Choroid plexus epithelial cell (primary cell): ENCODE data around the gene NRL.

ENCODE experiments used
- DNase-seq: peaks from one replicate; pipeline ENCODE4 v3.0.0-alpha.2; 2010; ENCODE audit warnings: low read depth
- H3K4me3 ChIP-seq: 2 replicates; pipeline ENCODE4 v1.5.1; 2011; ENCODE audit warnings: low read depth, mild to moderate bottlenecking, control low read depth, low read length, moderate library complexity
- CTCF ChIP-seq: conservative IDR thresholded peaks from 2 replicates; pipeline ENCODE4 v1.5.1; 2011; ENCODE audit warnings: low read depth, mild to moderate bottlenecking, control low read depth, inconsistent platforms, low read length, moderate library complexity

The NRL gene

GRCh38 chr14:24055971-24056799, 58.6 kb downstream of the NRL start:
- DNase-seq: no peak
- H3K4me3 ChIP-seq: no peak overlapping the region
- TF ChIP-seq CTCF: no peak

- no peak for DNase-seq
- no peak for TF ChIP-seq CTCF
- no peak overlapping the region for H3K4me3 ChIP-seq
Observed at GRCh38 chr14:24054646-24055045, 60.1 kb downstream of the NRL start.

- DNase-seq: no peak
- no peak for TF ChIP-seq CTCF
Observed at GRCh38 chr14:24054324-24054641, 60.5 kb downstream of the NRL start.

GRCh38 chr14:24053548-24054323, 61.0 kb downstream of the NRL start:
- no peak for TF ChIP-seq CTCF
- H3K4me3 ChIP-seq: no peak overlapping the region
- DNase-seq: no peak

More at GRCh38 chr14:24054324-24054641, 60.5 kb downstream of the NRL start:
- H3K4me3 ChIP-seq: no peak overlapping the region

- no peak overlapping the region for H3K4me3 ChIP-seq
- DNase-seq: no peak
- no peak for TF ChIP-seq CTCF
Observed at GRCh38 chr14:24052656-24053547, 61.8 kb downstream of the NRL start.

- H3K4me3 ChIP-seq: peak within 1 kb of the TSS; percentile 60
- DNase-seq: peak; percentile 58
- no peak for TF ChIP-seq CTCF
Observed at GRCh38 chr14:24051789-24052655, 62.7 kb downstream of the NRL start, which contains the start of gene CARMIL3. CARMIL3 (plus strand) TSS chr14:24052009; CDS start chr14:24052154, 145 bp downstream.
